ENCODE measurements around the gene CHPF2.

GRCh38 chr7:151260471-151260870 is 28.2 kb downstream of the CHPF2 start:
- TF ChIP-seq CTCF (IDR thresholded peaks at IDR 0.05) (no peak), POLR2A (IDR thresholded peaks at IDR 0.05) (no peak)
